Stimulated activated CD8-positive, alpha-beta memory T cell treated with anti-CD3 and anti-CD28 coated beads, Interleukin-7, amount 100 ng/mL, for 48 hours (primary cell): Measurements from ENCODE around the gene ARHGDIA.
"Not testable (repeated sequence)": the region's sequence is repeated elsewhere in the genome, so short reads cannot be mapped to it uniquely, and the experiment has no call there.

Experiments
- DNase-seq, 2 donors: peaks; one replicate each; pipeline ENCODE4 v3.0.0-alpha.2; 2020; ENCODE audit warnings: low read depth in 1 of 2; ENCODE audit errors: extremely low read depth in 1 of 2

Gene ARHGDIA

DNA sequence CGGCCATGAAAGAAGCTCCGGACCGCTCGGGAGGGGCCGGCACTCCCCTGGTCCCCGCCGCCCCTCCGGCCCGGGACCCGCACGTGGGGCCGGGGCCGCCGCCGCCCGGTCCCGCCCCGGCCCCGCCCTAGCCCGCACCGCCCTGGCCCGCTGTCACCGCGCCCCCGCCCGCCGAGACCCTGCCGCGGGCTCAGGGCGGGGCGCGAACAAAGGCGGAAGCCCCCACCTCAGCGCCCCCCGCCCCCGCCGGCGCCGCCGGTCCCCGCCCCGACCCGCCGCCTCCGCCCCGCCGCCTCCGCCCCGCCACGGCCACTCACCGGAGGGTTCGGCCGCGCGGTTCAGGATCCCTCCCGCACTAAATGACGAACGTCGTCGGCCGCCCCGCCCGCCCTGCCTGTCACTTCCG, at the start of gene ARHGDIA:
ARHGDIA (minus strand) TSS at position 357 of the 406 bp plus-strand sequence. CDS start 1,407 bp downstream, outside the sequence.
- DNase-seq, result no peak

DNA sequence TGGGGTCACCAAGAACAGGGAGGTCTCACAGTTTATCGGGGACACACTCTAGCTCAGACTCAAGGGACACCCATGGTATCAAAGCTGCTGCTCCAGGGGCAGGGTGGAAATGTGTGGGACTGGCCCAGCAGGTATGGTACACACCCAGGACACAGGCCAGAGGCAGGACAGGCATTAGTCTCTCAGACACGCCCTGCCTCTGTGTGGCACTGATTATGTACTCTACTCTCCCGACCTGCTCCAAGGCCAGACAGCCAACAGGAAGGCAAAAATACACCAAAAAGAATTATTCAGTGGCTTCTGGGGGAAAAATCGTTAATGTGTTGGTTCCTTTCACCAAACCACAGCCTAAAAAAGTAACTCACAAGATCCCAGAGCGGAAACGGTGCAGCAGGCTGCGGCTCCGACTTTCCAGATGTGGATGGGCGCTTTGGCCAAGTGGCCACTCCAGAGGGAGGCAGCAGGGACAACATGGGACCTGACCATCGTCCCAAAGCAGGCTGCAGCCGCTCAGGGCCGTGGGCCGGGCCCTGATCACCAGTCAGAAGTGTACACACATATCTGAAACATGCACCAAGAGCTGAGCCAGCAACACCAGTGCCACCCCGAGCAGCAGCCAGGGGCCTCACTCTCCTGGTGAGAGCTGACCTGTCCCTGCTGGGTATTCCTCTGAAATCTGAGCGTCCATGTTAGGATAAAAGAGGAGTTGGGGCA, 47.9 kb upstream of the ARHGDIA start:
- no peak for DNase-seq

DNA sequence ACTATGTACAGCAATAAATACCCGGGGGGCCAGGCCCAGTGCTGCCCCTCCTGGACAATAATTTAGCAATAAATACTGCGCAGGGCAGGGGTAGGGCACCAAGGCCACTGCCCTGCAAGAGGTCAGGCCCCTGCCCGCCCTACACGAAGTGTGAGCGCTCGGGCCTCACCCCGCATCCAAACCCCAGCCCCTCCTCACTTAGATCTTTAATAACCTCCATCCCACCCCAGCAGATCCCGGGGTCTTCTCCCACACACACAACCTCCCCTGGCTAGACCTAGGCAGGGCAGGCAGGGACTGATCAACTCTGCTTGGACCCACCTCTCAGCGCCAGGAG, 47.2 kb upstream of the ARHGDIA start:
- not testable (repeated sequence) for DNase-seq

DNA sequence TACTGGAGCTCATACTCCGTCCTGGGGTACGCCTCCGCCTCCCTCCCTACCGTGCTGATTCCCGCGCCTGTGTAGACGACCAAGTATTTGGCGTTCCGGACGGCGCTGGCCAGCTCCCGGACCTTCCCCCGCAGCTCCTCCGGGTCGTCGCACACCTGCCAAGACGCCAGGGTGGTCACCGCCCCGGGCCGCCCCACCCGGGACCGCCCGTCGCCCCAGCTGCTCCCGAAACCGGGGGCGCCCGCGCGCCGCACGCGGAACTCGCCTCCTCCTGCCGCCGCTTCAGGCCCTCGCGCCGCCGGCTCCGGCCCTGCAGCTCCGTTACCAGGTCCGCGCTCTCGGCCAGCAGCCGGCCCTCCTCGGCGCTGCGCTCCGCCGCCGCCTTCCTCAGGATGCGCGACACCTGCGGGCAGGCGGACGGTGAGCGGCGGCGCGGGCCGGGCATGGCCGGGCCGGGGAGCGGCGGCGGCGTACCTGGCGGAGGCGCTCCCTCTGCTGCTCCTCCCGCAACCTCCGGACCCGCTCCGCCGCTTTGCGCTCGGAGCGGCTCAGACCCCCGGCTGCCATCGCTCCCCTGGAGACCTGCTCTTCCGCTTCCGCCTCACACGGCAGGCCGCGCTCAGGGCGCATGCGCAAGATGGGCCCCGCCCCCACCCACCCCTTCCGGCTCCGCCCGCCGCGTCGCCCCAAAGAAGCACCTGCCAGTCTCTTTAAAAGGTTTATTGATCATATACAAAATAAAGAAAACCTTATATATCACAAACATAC, 46.6 kb upstream of the ARHGDIA start, which contains the start of gene SIRT7:
SIRT7 (minus strand) TSS at position 612 of the 768 bp plus-strand sequence; CDS start at position 567, 45 bp downstream.
- peak; percentile 53 to 69 for DNase-seq

DNA sequence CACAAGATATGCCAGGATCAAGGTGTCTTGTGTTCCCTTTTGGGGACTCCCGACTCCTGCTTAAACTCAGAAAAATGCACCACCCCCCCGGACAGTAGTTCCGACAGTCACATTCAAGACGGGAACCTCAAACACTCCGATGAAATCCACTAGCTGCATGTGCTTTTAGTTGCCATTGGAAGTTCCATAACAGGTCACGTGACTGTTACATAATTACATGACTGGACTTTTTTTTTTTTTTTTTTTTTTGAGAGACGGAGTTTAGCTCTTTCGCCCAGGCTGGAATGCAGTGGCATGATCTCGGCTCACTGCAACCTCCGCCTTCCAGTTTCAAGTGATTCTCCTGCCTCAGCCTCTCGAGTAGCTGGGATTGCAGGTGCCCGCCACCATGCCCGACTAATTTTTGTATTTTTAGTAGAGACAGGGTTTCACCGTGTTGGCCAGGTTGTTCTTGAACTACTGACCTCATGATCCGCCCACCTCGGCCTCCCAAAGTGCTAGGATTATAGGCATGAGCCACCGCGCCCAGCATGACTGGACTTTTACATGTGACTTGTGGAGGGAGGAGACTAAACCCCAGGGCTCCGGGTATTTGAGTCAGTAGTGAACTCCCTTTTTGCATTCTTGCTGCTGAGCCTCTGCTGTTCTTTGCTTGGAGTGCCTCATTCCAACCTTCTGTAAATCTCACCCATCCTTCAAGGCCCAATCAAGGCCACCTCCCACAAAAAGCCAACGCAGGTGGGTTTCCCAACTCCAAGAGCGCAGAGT, 45.3 kb upstream of the ARHGDIA start:
- no peak for DNase-seq

DNA sequence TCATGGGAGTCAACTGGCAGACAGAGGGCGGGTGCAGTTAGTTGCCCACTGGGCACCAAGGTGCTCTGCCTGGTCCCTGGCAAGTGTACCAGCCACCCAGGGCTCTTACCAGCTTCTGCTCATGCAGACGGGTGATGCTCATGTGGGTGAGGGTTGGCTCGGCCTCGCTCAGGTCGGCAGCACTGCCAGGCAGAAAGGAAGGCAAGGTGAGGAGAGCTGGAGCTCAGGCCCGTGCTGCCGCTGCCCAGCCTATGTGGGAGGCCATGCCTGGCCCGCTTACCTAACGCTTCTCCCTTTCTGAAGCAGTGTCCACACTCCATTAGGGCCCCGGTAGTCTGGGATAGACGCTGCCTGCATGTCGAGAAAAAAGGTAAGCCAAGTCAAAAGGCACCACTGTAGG, 44.2 kb upstream of the ARHGDIA start:
- no peak for DNase-seq

DNA sequence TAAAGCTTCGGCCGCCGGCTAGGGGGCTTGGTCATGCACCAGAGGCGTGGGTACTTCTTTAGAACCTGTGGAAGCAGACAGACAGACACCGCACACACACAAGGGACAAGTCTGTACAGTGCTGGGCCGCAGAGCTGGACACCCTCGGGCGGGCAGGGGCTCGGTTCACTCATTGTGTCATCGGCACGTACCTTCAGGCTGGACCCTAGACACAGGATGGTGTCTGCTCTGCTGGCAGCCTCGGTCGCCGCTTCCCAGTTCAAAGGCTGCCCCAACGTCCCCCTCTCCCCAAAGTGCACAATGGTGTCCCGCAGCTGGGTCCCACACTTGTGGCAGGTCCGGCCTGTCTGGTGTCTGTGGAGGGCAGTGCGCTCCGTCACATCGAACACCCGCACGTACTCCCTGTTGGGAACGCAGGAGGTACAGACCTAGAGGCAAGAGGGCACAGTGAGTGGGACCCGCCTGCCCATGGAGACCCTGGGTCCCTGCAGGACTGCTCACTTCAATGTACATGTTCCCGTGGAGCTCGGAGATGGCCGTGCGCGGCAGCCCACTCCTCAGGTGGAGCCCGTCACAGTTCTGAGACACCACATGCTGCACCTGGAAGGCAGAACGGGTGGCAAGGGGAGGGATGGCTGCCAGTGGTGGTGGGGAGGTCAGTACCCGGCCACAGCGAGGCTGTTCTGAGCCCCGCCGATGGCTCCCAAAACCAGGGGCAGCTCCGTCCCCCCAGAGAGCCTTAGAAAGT, 43.1 kb upstream of the ARHGDIA start:
- no peak for DNase-seq

DNA sequence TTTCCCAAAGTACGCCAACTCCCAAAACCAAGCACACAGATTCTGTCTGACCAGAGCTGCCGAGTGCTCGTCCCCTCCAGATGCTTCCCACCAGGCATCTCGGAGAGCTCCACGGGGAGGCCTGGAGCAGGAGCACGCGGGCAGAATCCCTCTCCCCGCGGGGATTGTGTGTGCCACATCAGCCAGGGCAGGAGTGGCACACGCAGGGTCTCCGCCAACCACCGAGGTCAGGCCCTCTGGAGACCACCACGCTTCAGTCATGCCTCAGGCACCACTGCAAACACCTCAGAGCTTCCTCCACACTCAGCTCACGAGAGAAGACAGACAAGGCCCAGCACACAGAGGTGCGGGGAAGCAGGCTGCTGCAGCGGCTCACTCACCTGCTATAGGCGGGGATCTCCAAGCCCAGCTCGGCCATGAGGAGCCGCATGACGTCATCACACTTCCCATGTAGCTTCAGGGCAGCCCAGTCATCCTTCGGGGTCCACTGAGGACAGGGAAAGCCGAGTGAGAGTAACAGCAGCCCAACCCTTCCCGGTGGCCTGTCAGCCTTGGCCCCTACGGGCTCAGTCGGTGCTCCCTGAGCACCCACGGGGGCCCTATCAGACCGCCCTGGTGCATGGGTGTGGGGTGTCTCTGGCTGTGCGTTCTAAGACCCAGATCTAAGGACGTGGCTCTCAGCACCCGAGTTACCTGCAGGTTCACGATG, 42.4 kb upstream of the ARHGDIA start:
- no peak for DNase-seq

DNA sequence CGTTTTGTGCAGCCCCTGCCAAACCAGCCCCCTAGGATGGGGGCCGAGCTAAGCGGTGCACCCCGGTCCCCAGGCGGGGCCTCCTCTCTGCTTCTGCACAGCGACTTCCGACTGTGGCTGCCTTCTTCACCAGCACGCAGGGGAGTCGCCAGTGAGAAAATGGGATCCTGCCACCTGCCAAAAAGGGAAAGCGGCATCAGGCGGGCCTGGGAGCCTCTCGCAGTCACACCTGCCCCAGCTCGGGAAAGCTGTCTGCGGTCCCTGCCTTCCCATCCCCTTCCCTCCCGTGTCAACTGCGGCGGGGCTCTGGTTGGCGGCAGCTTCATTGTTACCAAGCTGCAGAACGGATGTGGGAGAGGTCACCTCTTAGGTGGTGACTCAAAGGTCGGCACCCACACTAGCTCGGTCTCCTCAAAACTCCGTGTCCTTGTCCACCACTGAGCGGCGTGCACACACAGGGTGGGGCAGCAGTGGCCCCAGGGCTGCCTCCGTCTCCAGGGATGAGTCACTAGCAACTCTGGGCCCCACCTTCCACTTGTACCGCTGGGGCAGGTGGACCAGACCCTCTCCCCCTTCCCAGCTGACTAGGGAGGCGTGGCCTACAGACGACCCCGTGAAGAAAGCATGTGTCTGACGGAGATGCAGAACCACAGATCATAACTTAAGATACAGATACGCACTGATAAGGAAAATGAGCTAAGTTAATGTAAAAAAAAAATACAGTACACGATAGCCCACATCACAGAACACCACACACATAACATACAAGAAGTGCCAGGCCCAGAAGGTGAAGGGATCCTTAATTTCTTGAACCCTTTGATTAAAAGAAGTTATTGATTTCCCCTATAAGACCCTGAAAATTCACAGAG, 41.5 kb upstream of the ARHGDIA start:
- DNase-seq, result no peak

DNA sequence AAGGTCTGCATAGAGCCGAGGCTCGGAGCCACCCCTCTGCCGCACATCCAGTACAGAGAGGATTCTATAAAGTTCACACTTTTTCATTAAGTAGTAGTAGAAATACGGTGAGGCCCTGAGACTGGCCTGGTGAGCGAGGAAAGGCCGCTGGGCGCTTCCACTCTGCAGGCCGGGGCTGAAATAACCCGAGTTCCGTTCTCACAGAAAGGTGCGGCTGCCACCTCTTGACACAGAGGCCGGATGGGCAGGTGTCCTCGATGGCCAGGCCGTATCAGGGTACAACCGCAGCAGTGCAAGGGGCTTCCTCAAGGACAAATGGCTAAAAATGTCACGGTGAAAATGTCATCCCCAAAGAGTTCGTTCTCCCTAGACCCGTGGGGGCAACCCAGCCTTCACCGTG, 40.8 kb upstream of the ARHGDIA start:
- DNase-seq, result no peak

DNA sequence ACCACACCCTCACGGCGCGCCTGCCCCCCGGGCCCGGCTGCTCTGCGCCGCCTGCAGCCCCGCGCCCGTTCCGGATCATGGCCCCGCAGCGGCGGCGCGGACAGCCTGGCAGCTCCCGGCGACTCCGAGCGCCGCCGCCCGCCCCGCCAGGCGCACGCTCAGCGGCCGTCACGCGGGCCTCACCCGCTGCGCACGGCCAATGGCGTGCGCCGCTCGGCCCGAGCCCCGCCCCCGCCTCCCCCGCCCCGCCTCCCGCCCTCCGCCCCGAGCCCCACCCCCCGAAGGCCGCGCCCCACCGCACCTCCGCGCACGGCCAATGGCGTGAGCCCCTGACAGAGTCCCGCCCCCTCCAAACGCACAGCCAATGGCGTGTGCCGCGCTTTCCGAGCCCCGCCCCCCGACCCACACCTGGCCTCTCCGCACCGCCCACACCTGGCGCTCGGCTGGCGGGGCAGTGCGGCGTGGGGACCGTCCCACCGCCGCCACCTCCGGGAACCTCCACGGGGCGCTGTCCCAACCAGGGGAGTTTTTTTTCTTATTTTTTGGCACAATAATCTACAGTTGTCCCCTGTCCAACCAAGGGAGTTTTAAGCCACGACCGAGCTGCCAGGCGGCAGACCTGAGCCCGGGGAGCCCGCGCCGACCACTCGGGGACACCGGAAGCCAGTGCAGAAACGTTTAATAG, 40.3 kb upstream of the ARHGDIA start, which contains the start of gene PCYT2:
PCYT2 (minus strand) TSS at position 123 of the 685 bp plus-strand sequence; CDS start at position 79, 44 bp downstream.
- peak; percentile 86 for DNase-seq

DNA sequence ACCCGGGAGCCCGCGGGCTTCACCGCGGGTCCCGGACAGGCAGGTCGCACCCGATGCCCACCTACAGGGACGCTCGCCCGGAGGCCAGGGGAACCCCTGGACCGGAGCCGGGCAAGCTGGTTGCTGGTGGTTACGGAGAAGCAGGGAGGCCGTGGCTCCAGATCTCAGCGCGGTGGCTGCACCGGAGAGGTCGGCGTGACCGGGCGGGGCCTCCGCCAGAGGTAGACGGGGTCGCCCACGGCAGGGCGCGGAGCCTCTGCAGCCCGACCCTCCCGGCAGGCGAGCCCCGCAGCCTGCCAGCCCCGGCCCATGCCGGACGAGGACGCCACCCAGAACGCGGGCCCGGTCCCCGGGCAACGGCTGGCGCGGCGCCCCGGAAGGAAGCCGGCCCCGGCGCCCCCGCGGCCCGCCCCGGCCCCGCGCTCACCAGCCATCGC, 39.7 kb upstream of the ARHGDIA start:
- DNase-seq, result no peak

DNA sequence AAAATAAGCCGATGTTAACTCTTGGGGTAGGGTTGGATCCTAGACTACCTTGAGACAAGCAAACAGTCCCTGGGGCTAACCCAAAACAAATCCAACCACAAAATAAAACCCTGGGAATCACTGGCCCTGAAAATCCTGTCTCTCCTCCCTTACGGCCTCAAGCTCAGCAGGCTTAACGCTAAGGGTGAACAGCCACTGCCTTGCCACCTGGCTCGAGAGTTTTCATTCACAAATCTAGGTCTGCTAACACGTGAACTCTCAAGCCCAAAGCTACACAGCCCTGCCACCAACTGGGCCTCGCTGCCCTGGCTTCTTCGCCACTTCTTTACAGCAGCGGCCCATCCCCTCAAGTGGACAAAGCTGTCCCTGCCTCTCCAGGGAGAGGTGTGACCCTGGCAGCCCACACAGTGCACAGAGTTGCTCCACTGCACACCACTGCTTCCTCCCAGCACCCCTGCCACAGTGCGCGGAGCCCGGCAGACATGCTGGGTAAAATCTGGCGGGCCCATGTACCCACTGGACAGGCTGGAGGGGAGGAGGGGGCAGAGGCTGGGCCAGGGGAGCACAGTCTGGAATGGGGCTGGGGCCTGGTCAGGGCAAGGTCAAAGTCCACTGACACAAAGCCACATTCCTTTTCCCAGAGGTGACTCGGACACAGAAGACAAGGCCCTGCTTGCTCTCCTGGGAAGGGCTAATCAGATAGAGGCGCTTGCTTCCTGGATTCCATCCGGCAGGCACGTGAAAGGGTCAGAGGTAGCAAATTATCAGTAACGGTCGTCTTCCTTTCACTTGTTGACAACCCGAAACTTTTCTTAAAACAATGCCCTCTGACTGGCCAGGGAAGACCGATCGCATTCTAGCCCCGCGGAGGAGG, 39.1 kb upstream of the ARHGDIA start:
- no peak for DNase-seq

DNA sequence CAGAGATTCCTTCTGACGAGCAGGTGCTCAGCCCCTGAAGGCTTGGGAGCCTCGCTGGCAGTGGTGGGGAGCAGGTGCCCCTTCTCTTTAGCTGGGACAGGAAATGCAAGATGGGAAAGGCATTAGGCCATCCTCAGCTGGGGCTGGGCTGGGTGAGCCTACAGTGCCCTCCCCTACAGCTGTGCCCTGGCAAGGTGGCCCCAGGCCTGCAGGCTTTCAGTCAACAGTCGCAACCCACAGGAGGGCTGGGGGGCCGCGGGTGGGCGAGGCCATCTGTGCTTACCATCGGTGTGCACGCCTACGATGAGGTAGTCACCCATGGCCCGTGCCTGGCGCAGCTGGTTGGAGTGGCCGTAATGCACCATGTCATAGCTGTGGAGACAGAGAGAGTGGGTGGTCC, 38.1 kb upstream of the ARHGDIA start:
- no peak for DNase-seq

DNA sequence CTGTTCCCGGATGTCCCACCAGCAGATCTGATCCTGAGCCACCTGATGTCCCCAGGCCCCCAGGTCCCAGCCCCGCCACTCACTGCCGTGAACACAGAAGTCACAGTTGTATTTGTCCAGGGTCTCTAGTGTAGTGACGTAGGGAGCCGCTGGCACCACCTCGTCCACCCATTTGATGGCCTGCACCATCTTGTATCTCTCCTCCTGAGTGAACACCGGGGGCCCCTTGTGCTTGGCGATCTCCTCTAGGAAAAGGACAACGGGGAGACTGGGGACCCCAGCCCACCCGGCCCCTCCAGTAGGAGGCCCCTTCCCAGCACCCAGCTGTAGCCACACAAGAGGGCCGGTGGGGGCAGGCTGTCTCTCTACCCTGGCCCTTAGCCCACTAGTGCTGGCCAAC, 37.7 kb upstream of the ARHGDIA start:
- DNase-seq, result no peak

DNA sequence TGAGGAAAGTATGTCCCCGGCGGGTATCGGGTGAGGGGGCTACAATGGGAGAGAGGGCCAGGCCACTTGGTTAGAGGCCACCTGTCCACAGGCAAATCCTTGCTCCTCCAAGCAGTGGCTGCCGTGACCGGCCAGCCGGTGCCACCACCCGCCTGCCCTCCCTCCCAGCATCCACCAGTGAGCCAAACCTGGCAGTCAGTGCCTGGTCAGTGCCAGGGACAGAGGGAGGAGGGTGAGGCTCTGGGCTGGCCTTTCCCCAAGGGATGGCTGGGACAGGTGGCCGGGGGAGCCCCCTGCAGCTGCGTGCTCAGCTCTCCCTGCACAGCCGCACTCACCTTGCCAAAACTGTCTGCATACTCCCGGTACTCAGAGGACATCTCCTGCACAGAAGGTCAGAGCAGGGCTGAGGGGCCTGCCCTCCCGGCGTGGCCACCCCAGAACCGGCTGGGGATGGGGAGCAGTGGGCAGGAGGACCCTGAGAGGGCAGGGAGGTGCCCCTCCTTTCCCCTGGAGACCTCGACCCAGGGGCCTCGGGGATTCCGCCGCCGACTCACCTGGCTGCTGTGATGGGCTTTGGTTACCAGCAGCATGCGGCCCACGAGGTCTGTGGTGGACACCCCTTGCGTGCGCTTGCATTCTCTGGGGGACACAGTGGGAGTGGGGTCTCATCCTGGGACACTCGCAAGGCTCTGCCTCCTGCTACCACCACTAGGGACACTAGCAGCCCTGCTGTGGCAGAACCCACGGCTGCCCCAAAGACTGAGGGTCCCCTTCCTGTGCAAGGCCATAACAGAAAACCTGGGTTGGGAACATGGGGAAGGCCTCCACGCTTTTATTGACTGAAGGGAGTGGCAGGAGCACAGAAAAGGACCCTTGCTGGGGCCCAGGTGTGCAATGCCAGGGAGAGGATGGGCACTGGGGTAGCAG, 36.3 kb upstream of the ARHGDIA start:
- DNase-seq, result no peak
